Epithelial cell of prostate (primary cell): ENCODE results near the gene BARD1.
A peak's percentile ranks its signal among the peaks of the same experiment; 100 is the strongest.
"Not testable (repeated sequence)": the region's sequence is repeated elsewhere in the genome, so short reads cannot be mapped to it uniquely, and the experiment has no call there.

Source experiments
- DNase-seq: peaks from one replicate; pipeline ENCODE4 v3.0.0-alpha.2; 2011; ENCODE audit warnings: low read depth, low spot score
- H3K27ac ChIP-seq: fragments of 450-650 bp; 2 replicates; pipeline ENCODE4 v1.5.1; 2017; ENCODE audit warnings: mild to moderate bottlenecking

The BARD1 gene

DNA sequence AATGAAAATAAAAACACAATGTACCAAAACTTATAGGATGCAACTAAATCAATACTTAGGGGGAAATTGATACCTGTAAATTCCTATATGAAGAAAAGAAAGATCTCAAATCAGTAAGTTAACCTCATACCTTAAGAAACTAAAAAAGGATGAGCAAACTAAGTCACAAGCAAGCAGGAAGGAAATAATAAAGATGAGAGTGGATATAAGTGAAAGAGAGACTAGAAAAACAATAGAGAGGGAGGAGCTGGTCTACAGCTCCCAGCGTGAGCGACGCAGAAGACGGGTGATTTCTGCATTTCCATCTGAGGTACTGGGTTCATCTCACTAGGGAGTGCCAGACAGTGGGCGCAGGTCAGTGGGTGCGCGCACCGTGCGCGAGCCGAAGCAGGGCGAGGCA, 125.9 kb downstream of the BARD1 start:
- peak overlapping the region; percentile 50 for H3K27ac ChIP-seq

GRCh38 chr2:214679736-214680135, 129.7 kb downstream of the BARD1 start:
- no peak overlapping the region for H3K27ac ChIP-seq
- DNase-seq = no peak

More for the DNA sequence above, 125.9 kb downstream of the BARD1 start:
- DNase-seq = not testable (repeated sequence)

DNA sequence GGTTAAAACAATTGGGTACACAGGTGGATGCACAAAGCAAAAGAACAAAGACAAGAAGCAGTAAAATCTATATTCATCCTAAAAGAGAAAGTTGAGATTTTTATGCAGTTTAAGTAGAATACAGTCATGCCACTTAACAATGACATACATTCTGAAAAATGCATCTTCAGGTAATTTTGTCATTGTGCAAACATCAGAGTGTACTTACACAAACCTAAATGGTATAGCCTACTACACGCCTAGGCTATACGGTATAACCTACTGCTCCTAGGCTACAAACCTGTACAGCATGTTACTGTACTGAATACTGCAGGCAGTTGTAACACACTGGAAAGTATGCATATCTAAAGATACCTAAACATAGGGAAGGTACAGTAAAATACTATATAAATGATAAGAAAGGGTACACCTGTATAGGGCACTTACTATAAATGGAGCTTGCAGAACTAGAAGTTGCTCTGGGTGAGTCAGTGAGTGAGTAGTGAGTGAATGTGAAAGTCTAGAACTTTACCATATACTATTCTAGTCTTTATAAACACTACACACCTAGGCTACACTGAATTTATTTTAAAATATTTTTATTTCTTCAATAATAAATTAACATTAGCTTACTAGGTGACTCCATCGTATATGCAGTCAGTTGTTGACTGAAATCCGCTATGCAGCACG, 132.9 kb downstream of the BARD1 start:
- H3K27ac ChIP-seq = no peak overlapping the region

More for the DNA sequence above, 132.9 kb downstream of the BARD1 start:
- DNase-seq = no peak
